MG63 (cell line): ENCODE results near the gene ASB16. TPM values are rescaled to one million over a fixed set of nuclear protein-coding genes. Genes with fewer than 3 reads are reported as not detected.

Experiments used
- DNase-seq: peaks from one replicate; pipeline ENCODE4 v3.0.0-alpha.2; 2020
- H3K27me3 ChIP-seq: fragments of 250-450 bp; sonication (Bioruptor Pico); 2 replicates; pipeline ENCODE4 v1.5.1; 2020; ENCODE audit warnings: mild to moderate bottlenecking, moderate library complexity
- H3K36me3 ChIP-seq: fragments of 250-450 bp; sonication (Bioruptor Pico); 2 replicates; pipeline ENCODE4 v1.5.1; 2020; ENCODE audit warnings: mild to moderate bottlenecking, moderate library complexity
- H3K4me3 ChIP-seq: fragments of 250-450 bp; sonication (Bioruptor Pico); 2 replicates; pipeline ENCODE4 v1.5.1; 2020; ENCODE audit warnings: mild to moderate bottlenecking, moderate library complexity
- H3K9me3 ChIP-seq: fragments of 250-450 bp; sonication (Bioruptor Pico); 2 replicates; pipeline ENCODE4 v1.5.1; 2020; ENCODE audit warnings: mild to moderate bottlenecking, moderate library complexity
- total RNA-seq: library from RNA; depleted of rRNA; stranded (reverse); fragments of >200 nt; shearing (Covaris generic); gene quantifications from 2 replicates; pipeline ENCODE4 v1.2.3, GENCODE V29; 2014; ENCODE audit warnings: low replicate concordance

ASB16 gene
- total RNA-seq, 1 experiment from 2014 or later: not detected

DNA sequence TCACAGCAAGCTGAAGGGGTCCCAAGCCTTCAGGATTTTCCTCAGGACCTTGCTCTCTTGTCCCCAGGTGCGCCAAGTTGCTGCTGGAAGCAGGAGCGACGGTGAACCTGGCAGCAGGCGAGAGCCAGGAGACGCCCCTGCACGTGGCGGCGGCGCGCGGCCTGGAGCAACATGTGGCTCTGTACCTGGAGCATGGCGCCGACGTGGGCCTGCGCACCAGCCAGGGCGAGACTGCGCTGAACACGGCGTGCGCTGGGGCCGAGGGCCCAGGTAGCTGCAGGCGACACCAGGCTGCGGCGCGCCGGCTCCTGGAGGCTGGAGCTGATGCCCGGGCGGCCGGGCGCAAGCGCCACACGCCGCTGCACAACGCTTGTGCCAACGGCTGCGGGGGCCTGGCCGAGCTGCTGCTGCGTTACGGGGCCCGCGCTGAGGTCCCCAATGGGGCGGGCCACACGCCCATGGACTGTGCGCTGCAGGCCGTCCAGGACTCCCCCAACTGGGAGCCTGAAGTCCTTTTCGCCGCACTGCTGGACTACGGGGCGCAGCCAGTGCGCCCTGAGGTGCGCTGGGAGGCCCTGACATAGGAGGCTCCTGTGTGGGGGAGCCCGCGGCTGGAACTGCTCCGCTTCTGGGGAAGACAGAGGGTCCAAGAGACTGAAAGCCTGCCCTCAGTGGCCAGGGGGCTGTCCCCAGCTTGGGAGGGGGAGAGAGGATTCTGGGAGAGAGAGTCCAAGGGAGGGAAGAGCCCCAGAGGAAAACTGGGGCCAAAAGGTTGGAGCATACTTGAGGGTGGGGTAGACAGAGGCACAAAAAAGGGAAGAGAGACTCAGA lies 6.4 kb downstream of the ASB16 start:
- H3K9me3 ChIP-seq: no peaks in the 10 kb centered on the region
- H3K27me3 ChIP-seq: no peaks in the 10 kb centered on the region
- no peak for DNase-seq
- H3K36me3 ChIP-seq: peaks cover 19% of the 10 kb centered on the region
- H3K4me3 ChIP-seq: no peak overlapping the region

- Histone ChIP-seq H3K27me3 (no peaks in the 10 kb centered on the region), H3K36me3 (peaks cover 25% of the 10 kb centered on the region), H3K4me3 (no peak overlapping the region), H3K9me3 (no peaks in the 10 kb centered on the region)
- DNase-seq: no peak
Measured at GRCh38 chr17:44177640-44178039, 7.1 kb downstream of the ASB16 start.

GRCh38 chr17:44178133-44178532 lies 7.6 kb downstream of the ASB16 start:
- H3K27me3 ChIP-seq: no peaks in the 10 kb centered on the region
- H3K36me3 ChIP-seq: peaks cover 25% of the 10 kb centered on the region
- H3K4me3 ChIP-seq: no peak overlapping the region
- no peaks in the 10 kb centered on the region for H3K9me3 ChIP-seq
- no peak for DNase-seq

GRCh38 chr17:44183024-44183423 lies 12.5 kb downstream of the ASB16 start:
- Histone ChIP-seq H3K36me3 (peaks cover 21% of the 10 kb centered on the region), H3K4me3 (no peak overlapping the region), H3K9me3 (no peaks in the 10 kb centered on the region), H3K27me3 (no peaks in the 10 kb centered on the region)
- no peak for DNase-seq

DNA sequence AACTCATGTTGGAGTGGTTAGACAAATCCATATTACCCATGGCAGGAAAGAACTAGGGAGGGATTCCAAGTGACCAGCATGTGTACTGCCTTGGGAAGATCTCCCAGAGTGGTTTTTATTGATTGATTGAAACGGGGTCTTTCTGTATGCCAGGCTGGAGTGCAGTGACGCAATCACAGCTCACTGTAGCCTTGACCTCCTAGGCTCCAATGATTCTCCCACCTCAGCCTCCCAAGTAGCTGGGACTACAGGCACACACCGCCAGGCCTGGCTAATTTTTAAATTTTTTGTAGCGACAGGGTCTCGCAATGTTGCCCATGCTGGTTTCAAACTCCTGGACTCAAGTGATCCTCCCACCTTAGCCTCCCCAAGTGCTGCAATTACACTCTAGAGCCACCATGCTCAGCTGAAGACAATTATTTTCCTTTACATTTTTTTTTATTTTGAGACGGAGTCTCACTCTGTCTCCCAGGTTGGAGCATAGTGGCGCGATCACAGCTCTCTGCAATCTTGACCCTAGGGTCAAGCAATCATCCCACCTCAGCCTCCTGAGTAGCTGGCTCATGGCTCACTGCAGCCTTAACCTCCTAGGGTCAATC lies 13.8 kb downstream of the ASB16 start:
- no peak for DNase-seq
- H3K4me3 ChIP-seq: no peak overlapping the region
- peaks cover 14% of the 10 kb centered on the region for H3K36me3 ChIP-seq
- no peaks in the 10 kb centered on the region for H3K27me3 ChIP-seq
- no peaks in the 10 kb centered on the region for H3K9me3 ChIP-seq

- Histone ChIP-seq H3K9me3 (no peaks in the 10 kb centered on the region), H3K36me3 (peaks cover 29% of the 10 kb centered on the region), H3K4me3 (peak within 1 kb of the TSS; percentile 84), H3K27me3 (no peaks in the 10 kb centered on the region)
- peak; percentile 97 for DNase-seq
Measured at GRCh38 chr17:44186307-44187130, 16.0 kb downstream of the ASB16 start, which contains the start of gene TMUB2. TSS of gene TMUB2 (plus strand) at chr17:44186972. CDS start at chr17:44187709, 737 bp downstream.

DNA sequence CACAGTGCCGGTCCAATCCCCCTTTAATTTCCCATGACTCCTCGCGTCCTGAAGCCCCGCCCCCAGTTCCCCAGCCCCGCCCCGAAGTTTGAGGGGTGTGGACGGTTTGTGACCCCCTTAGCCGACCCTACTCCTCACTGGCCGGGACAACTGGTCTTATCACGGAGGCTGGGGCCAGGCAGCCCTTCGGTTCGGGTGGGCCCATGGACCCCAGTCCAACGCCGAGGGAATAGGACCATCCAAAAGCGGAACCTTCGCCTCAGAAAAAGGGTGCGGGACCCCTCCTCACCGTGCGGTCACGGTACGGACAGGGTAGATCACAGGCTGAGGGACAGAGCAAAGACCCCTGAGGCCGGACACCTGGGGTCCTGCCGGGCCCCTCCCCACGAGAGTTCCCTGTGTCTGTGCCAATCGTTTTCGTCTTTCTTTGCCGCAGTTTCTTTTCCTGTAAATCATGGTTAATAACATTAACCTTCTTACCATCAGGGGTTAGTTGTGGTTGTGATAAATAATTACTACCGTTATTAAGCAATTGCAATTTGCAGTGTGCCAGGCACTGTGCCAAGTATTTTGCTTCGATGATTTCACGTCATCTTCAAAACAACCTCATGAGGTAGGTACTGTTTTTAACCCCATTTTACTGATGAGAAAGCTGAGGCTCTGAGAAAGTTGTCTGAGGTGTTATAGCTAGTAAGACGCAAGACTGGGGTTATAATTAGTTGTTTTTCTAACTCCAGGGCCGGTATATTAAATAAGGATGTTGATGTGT lies 16.8 kb downstream of the ASB16 start:
- peak overlapping the region; percentile 84 for H3K4me3 ChIP-seq
- H3K27me3 ChIP-seq: no peaks in the 10 kb centered on the region
- no peaks in the 10 kb centered on the region for H3K9me3 ChIP-seq
- no peak for DNase-seq
- H3K36me3 ChIP-seq: peaks cover 24% of the 10 kb centered on the region

GRCh38 chr17:44188576-44189403 lies 18.3 kb downstream of the ASB16 start:
- H3K27me3 ChIP-seq: no peaks in the 10 kb centered on the region
- no peak overlapping the region for H3K4me3 ChIP-seq
- DNase-seq: no peak
- peaks cover 35% of the 10 kb centered on the region for H3K36me3 ChIP-seq
- H3K9me3 ChIP-seq: no peaks in the 10 kb centered on the region

GRCh38 chr17:44190481-44190880 lies 20.0 kb downstream of the ASB16 start:
- no peak for DNase-seq
- Histone ChIP-seq H3K27me3 (no peaks in the 10 kb centered on the region), H3K9me3 (no peaks in the 10 kb centered on the region), H3K36me3 (peaks cover 50% of the 10 kb centered on the region), H3K4me3 (no peak overlapping the region)

DNA sequence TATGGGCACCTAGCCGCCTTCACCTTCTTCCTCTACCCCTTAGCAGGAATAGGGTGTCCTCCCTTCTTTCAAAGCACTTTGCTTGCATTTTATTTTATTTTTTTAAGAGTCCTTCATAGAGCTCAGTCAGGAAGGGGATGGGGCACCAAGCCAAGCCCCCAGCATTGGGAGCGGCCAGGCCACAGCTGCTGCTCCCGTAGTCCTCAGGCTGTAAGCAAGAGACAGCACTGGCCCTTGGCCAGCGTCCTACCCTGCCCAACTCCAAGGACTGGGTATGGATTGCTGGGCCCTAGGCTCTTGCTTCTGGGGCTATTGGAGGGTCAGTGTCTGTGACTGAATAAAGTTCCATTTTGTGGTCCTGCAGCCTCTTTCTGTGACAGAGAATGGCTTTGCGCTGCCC lies 20.9 kb downstream of the ASB16 start:
- Histone ChIP-seq H3K36me3 (peaks cover 57% of the 10 kb centered on the region), H3K9me3 (no peaks in the 10 kb centered on the region), H3K4me3 (no peak overlapping the region), H3K27me3 (no peaks in the 10 kb centered on the region)
- no peak for DNase-seq

DNA sequence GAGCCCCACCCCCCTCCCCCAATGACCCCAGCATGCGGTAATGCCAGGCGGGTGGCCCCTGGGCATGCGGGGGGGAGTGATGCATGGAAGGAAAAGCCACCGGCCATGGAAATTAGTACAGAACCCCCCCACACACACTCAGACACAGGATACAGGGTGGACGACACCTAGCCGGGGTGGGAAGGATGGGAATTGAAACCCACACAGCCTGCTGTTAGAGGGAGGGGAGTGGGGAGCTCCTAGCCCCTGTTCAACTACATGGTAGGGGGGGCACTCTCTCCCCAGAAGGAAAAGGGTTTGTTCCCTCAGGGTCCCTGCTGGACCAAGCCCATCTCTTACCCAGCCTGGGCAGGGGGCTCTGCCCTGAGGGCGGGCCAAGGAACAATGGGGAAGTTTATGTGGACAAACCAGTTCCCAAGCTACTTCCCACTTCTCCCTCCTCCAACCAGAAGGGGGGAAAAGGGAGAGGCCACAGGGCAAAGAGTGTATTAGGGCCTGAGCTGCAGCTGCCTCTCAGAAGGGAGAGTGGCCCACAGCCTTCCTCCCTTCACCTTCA lies 21.5 kb downstream of the ASB16 start:
- peaks cover 62% of the 10 kb centered on the region for H3K36me3 ChIP-seq
- no peak overlapping the region for H3K4me3 ChIP-seq

GRCh38 chr17:44192750-44193149 lies 22.2 kb downstream of the ASB16 start:
- no peak for DNase-seq
- Histone ChIP-seq H3K27me3 (no peaks in the 10 kb centered on the region), H3K4me3 (no peak overlapping the region), H3K9me3 (no peaks in the 10 kb centered on the region), H3K36me3 (peaks cover 69% of the 10 kb centered on the region)

More for the DNA sequence above, 21.5 kb downstream of the ASB16 start:
- H3K27me3 ChIP-seq: no peaks in the 10 kb centered on the region
- H3K9me3 ChIP-seq: no peaks in the 10 kb centered on the region
- DNase-seq: no peak

DNA sequence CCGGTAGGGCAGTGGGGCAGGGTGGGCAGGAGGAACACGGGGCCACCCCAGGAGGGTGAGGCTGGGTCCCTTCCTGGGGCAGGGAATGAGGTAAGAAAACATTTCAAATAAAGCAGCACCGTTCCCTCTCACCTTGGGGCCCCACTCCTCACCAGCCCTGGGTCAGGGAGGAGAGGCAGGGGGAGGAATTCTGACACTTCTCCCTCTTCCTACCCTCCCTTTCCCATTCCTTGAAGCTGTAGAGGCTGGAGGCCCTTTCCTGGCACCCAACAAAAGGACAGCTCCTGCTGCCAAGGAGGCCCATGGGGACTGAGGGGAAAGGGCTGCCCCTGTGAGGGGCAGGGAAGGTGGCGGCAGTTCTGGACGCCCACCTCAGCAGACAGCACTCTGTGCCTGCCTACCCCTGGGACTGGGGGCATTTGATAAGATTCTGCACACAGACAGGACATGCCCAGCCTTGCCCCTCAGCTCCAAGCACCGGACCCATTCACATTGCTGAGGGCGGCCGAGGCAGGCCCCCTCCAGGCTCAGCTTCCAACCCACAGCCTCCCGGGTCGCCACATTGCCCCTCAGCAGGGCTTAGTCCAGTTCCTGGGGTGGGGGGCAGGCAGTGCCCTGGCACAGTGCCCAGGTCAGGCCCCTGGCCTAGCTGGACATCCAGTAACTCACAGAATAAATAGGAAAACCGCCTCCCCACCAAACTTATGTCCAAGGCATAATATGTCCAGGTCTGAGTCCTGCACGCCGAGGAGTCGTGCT lies 23.0 kb downstream of the ASB16 start:
- Histone ChIP-seq H3K9me3 (no peaks in the 10 kb centered on the region), H3K27me3 (no peaks in the 10 kb centered on the region), H3K4me3 (no peak overlapping the region), H3K36me3 (peaks cover 72% of the 10 kb centered on the region)
- DNase-seq: no peak

GRCh38 chr17:44197107-44197506 lies 26.6 kb downstream of the ASB16 start:
- Histone ChIP-seq H3K36me3 (peaks cover 52% of the 10 kb centered on the region), H3K9me3 (no peaks in the 10 kb centered on the region), H3K4me3 (no peak overlapping the region), H3K27me3 (no peaks in the 10 kb centered on the region)
- no peak for DNase-seq
